HS-27A (cell line): ENCODE measurements around the gene INTS14.

ENCODE experiments used
- DNase-seq: peaks from one replicate; pipeline ENCODE4 v3.0.0-alpha.2; 2012; ENCODE audit warnings: low read depth, missing footprints

INTS14 gene

DNA sequence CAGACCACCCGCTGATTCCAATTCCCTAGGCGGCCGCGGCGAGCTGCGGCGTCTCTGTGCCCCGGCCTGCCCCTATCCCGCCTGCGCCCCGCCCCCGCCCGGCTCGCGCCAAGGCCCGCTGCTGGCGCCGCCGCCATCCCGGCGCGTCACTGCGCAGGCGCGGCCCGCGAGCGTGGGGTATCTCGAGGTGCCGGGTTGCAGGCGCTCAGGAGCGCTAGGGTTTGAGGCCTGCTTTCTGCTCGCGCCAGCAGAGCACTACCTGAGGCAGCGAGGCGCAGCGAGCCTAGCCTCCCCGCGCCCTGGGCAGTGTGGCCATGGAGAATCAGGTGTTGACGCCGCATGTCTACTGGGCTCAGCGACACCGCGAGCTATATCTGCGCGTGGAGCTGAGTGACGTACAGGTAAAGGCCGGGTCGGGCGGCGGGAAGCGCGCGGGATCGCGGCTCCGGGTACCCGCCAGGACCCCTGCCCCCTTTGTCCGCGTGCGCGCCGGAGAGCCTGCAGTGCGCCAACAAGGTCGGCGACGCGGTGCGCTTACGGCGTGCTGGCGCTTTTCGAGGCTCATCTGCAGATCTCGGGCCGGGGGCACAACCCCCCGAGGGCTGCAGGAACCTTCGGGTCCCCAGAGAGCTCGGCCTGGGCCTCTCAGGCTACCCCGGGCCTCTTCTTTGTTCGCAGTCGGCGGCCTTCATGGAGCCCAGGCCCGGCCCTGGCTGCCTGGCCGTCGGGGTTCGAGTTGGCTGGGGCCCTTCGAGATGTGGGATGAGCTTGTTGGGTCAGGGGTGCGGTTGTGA, 80.4 kb downstream of the INTS14 start, which contains the start of gene HACD3:
HACD3 (plus strand) TSS at position 146 of the 794 bp plus-strand sequence; CDS start at position 315, 169 bp downstream.
- DNase-seq, result peak; percentile 73

DNA sequence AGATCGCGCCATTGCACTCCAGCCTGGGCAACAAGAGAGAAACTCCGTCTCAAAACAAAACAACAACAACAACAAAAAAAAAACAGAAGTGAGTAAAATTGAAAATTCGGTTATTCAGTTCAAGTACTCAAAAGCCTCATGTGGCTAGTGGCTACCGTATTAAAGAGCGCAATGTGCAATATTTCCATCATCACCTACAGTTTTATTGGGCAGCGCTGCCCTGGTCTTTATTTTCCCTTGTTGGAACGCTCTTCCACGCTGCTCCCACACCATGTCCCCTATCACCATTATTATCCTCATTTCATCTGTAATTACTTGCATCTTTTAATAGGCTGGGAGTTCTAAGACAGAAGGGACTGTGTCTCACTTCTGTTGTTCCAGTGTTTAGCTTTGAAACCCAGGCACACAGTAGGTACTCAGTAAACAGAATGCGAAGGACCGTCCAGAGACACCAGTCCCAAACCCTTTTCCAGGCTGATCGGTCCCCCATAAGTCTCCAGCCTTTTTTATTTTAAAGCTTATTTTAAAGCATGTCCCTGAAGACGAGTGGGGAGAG, 81.1 kb downstream of the INTS14 start:
- DNase-seq, result no peak
